Measurements from ENCODE around the gene RCCD1.
"Not testable (repeated sequence)": the region's sequence is repeated elsewhere in the genome, so short reads cannot be mapped to it uniquely, and the experiment has no call there.

The RCCD1 gene

GRCh38 chr15:90954712-90955623 lies at the start of gene RCCD1:
Gene RCCD1, plus strand, starts transcription at chr15:90954884. Its CDS starts 1,851 bp downstream, at chr15:90956735.
- H3K27ac ChIP-seq, result peak within 1 kb of the TSS; percentile 97
- H3K4me3 ChIP-seq (ENCODE audit: low read depth, low read length), result peak within 1 kb of the TSS; percentile 90
- no peak for TF ChIP-seq CTCF (IDR thresholded peaks at IDR 0.05; ENCODE audit: low read depth, low read length)
- peak; percentile 96 for DNase-seq
- H3K36me3 ChIP-seq, result peaks cover 37% of the 10 kb centered on the region
- no peaks in the 10 kb centered on the region for H3K27me3 ChIP-seq (ENCODE audit: insufficient read depth, low read depth, severe bottlenecking)
- no peaks in the 10 kb centered on the region for H3K9me3 ChIP-seq (ENCODE audit: severe bottlenecking)

- Histone ChIP-seq H3K4me3 (ENCODE audit: low read depth, low read length) (no peak overlapping the region), H3K36me3 (no peaks in the 10 kb centered on the region), H3K27me3 (ENCODE audit: insufficient read depth, low read depth, severe bottlenecking) (peaks cover 57% of the 10 kb centered on the region), H3K9me3 (ENCODE audit: severe bottlenecking) (no peaks in the 10 kb centered on the region), H3K27ac (no peak overlapping the region)
- no peak for TF ChIP-seq CTCF (IDR thresholded peaks at IDR 0.05; ENCODE audit: low read depth, low read length)
- DNase-seq, result no peak
Measured at GRCh38 chr15:90905306-90906180, 49.1 kb upstream of the RCCD1 start.

DNA sequence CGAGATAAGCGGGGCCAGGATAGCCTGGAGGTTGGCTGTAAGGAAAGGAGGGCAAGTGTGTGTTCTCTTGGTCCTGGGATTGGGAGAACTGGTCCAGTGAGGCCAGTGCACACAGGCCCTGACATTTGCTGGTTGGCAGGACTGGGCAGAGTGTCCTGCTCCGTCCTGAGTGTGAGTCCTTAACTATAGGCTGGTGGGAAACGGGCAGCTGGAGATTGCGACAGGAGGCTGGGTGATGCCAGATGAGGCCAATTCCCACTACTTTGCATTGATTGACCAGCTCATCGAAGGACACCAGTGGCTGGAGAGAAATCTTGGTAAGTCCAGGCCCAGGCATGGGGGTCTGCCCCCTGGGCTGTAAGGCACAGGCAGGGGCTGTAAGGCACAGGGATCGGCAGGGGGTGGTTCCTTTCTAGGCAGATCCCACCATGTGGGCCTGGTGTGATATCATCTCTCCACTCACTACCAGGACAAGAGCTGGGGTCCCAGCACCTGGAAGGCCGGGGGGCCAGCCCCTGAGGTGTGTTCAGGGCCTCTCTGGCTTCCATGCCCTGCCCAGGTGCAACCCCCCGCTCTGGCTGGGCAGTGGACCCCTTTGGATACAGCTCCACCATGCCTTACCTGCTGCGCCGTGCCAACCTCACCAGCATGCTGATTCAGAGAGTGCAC lies 48.4 kb upstream of the RCCD1 start:
- TF ChIP-seq CTCF (IDR thresholded peaks at IDR 0.05; ENCODE audit: low read depth, low read length), result no peak
- Histone ChIP-seq H3K36me3 (no peaks in the 10 kb centered on the region), H3K27ac (no peak overlapping the region), H3K4me3 (ENCODE audit: low read depth, low read length) (no peak overlapping the region), H3K9me3 (ENCODE audit: severe bottlenecking) (no peaks in the 10 kb centered on the region), H3K27me3 (ENCODE audit: insufficient read depth, low read depth, severe bottlenecking) (peaks cover 53% of the 10 kb centered on the region)
- no peak for DNase-seq

GRCh38 chr15:90907051-90907660 lies 47.5 kb upstream of the RCCD1 start:
- no peak for TF ChIP-seq CTCF (IDR thresholded peaks at IDR 0.05; ENCODE audit: low read depth, low read length)
- H3K27ac ChIP-seq, result no peak overlapping the region
- H3K4me3 ChIP-seq (ENCODE audit: low read depth, low read length), result no peak overlapping the region
- peaks cover 44% of the 10 kb centered on the region for H3K27me3 ChIP-seq (ENCODE audit: insufficient read depth, low read depth, severe bottlenecking)
- DNase-seq, result no peak
- no peaks in the 10 kb centered on the region for H3K36me3 ChIP-seq
- no peaks in the 10 kb centered on the region for H3K9me3 ChIP-seq (ENCODE audit: severe bottlenecking)

DNA sequence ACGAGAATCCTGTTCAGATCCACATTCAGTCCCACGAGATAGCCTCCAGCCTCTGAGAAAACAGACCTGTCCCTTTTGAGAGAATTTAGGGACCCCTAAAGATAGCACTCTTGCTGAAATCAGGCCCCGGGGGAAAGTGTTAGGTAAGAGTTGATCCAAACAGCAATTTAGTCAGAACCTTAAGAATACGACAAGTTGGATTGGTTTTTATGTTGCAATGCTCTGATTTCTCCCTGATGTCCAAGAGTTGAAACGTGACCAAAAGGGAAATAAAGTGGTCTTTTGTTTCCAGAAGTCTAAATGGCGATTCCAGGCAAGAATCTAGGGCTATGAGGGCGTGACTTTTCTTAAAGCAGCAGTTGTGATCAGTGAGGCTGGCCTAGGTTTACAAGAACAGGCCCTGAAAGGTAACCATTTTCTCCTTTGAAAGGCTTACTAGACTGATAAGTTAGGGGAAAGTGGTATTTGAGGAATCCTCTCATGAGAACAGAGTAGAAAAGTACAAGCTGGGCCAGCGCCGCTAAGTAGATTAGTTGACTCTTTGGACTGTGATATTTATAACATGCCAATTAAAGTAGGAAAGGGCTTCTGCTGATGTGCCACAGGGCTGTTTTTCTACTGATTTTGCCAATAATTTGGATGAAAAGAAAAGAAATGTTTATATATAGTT lies 46.7 kb upstream of the RCCD1 start:
- H3K36me3 ChIP-seq, result no peaks in the 10 kb centered on the region
- H3K4me3 ChIP-seq (ENCODE audit: low read depth, low read length), result no peak overlapping the region
- DNase-seq, result no peak
- H3K27ac ChIP-seq, result no peak overlapping the region
- no peak for TF ChIP-seq CTCF (IDR thresholded peaks at IDR 0.05; ENCODE audit: low read depth, low read length)
- no peaks in the 10 kb centered on the region for H3K9me3 ChIP-seq (ENCODE audit: severe bottlenecking)
- H3K27me3 ChIP-seq (ENCODE audit: insufficient read depth, low read depth, severe bottlenecking), result peaks cover 41% of the 10 kb centered on the region

DNA sequence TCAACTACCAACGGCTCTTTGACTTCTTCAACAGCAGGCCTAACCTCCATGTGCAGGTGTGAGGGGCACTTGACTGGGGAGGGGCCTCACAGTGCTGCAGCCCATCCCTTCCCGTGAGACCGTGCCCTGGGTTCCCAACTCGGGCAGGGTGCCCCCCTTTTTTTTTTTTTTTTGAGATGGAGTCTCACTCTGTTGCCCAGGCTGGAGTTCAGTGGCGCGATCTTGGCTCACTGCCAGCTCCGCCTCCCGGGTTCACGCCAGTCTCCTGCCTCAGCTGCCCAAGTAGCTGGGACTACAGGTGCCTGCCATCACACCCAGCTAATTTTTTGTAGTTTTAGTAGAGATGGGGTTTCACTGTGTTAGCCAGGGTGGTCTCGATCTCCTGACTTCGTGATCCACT lies 45.2 kb upstream of the RCCD1 start:
- H3K27me3 ChIP-seq (ENCODE audit: insufficient read depth, low read depth, severe bottlenecking), result peaks cover 29% of the 10 kb centered on the region
- H3K27ac ChIP-seq; H3K4me3 ChIP-seq (ENCODE audit: low read depth, low read length); H3K9me3 ChIP-seq (ENCODE audit: severe bottlenecking); DNase-seq; H3K36me3 ChIP-seq: not testable (repeated sequence)

All from WERI-Rb-1 (cell line).